ENCODE measurements around the gene MAN2B2. TPM values are rescaled to one million over a fixed set of nuclear protein-coding genes. Genes with fewer than 3 reads are reported as not detected.
A peak's percentile ranks its signal among the peaks of the same experiment; 100 is the strongest.

Gene MAN2B2
- total RNA-seq, 2 donors from 2014 or later: 22.4 to 28.3 TPM

- Histone ChIP-seq H3K27me3 (no peaks in the 10 kb centered on the region), H3K4me1 (peaks cover 24% of the 10 kb centered on the region), H3K27ac (no peak overlapping the region), H3K9me3 (no peaks in the 10 kb centered on the region), H3K4me3 (no peak overlapping the region), H3K36me3 (replicated peaks in 1 of 2; ENCODE audit: insufficient read depth in 1 of 2, low read depth in 2 of 2) (peaks cover 0 to 12% of the 10 kb centered on the region in 2 donors)
- 97 to 98% methylated on average over 10 of the region's 10 CpGs for WGBS, 2 donors
- no peak for TF ChIP-seq POLR2A (IDR thresholded peaks at IDR 0.05)
- no peak for TF ChIP-seq CTCF (IDR thresholded peaks at IDR 0.05)
- no peak for ATAC-seq
- no peak for DNase-seq
- intact Hi-C loops (cut with DNase I): no loop called here
Measured at GRCh38 chr4:6577409-6577808, 2.4 kb downstream of the MAN2B2 start.

GRCh38 chr4:6578221-6578620 lies 3.2 kb downstream of the MAN2B2 start:
- H3K4me3 ChIP-seq: no peak overlapping the region
- no peak for TF ChIP-seq CTCF (IDR thresholded peaks at IDR 0.05)
- no peak for TF ChIP-seq POLR2A (IDR thresholded peaks at IDR 0.05)
- 95 to 96% methylated on average over 9 of the region's 9 CpGs for WGBS, 2 donors
- no peaks in the 10 kb centered on the region for H3K27me3 ChIP-seq
- no peaks in the 10 kb centered on the region for H3K9me3 ChIP-seq
- H3K36me3 ChIP-seq (replicated peaks in 1 of 2; ENCODE audit: insufficient read depth in 1 of 2, low read depth in 2 of 2): peaks cover 0 to 12% of the 10 kb centered on the region in 2 donors
- H3K27ac ChIP-seq: no peak overlapping the region
- H3K4me1 ChIP-seq: peaks cover 24% of the 10 kb centered on the region
- no peak for ATAC-seq
- intact Hi-C loops (cut with DNase I): no loop called here
- no peak for DNase-seq

GRCh38 chr4:6580353-6580752 lies 5.4 kb downstream of the MAN2B2 start:
- no peak overlapping the region for H3K4me3 ChIP-seq
- DNase-seq (no peak), ATAC-seq (no peak)
- intact Hi-C loops (cut with DNase I): no loop called here
- WGBS, 2 donors: 91% methylated on average over 6 of the region's 6 CpGs
- peaks cover 18% of the 10 kb centered on the region for H3K4me1 ChIP-seq
- no peaks in the 10 kb centered on the region for H3K9me3 ChIP-seq
- no peak overlapping the region for H3K27ac ChIP-seq
- H3K27me3 ChIP-seq: no peaks in the 10 kb centered on the region
- H3K36me3 ChIP-seq (replicated peaks in 1 of 2; ENCODE audit: insufficient read depth in 1 of 2, low read depth in 2 of 2): peaks cover 0 to 12% of the 10 kb centered on the region in 2 donors
- TF ChIP-seq POLR2A (IDR thresholded peaks at IDR 0.05) (no peak), CTCF (IDR thresholded peaks at IDR 0.05) (no peak)

GRCh38 chr4:6581566-6582121 lies 6.7 kb downstream of the MAN2B2 start:
- Histone ChIP-seq H3K27ac (no peak overlapping the region), H3K4me1 (peaks cover 5% of the 10 kb centered on the region), H3K9me3 (no peaks in the 10 kb centered on the region), H3K36me3 (replicated peaks in 1 of 2; ENCODE audit: insufficient read depth in 1 of 2, low read depth in 2 of 2) (peaks cover 0 to 12% of the 10 kb centered on the region in 2 donors), H3K4me3 (no peak overlapping the region), H3K27me3 (no peaks in the 10 kb centered on the region)
- no peak for DNase-seq
- WGBS, 2 donors: 91 to 100% methylated on average over 7 to 11 of the region's 11 CpGs
- TF ChIP-seq CTCF (IDR thresholded peaks at IDR 0.05) (no peak), POLR2A (IDR thresholded peaks at IDR 0.05) (no peak)
- ATAC-seq: no peak
- intact Hi-C loops (cut with DNase I): no loop called here

- Histone ChIP-seq H3K4me3 (no peak overlapping the region), H3K36me3 (replicated peaks in 1 of 2; ENCODE audit: insufficient read depth in 1 of 2, low read depth in 2 of 2) (peaks cover 0 to 12% of the 10 kb centered on the region in 2 donors), H3K27me3 (no peaks in the 10 kb centered on the region), H3K27ac (no peak overlapping the region), H3K9me3 (no peaks in the 10 kb centered on the region), H3K4me1 (no peaks in the 10 kb centered on the region)
- TF ChIP-seq POLR2A (IDR thresholded peaks at IDR 0.05) (no peak), CTCF (IDR thresholded peaks at IDR 0.05) (no peak)
- DNase-seq (no peak), ATAC-seq (peak; percentile 12)
- WGBS, 2 donors: 93 to 98% methylated on average over 4 of the region's 4 CpGs
- intact Hi-C loops (cut with DNase I): no loop called here
Measured at GRCh38 chr4:6582889-6583490, 8.0 kb downstream of the MAN2B2 start.
